ENCODE measurements around the gene PRKAG2. TPM values are rescaled to one million over a fixed set of nuclear protein-coding genes. Genes with fewer than 3 reads are reported as not detected.
"Not testable (repeated sequence)": the region's sequence is repeated elsewhere in the genome, so short reads cannot be mapped to it uniquely, and the experiment has no call there.

Gene PRKAG2
- total RNA-seq, 1 donor from 2014 or later, result 17.7 TPM

DNA sequence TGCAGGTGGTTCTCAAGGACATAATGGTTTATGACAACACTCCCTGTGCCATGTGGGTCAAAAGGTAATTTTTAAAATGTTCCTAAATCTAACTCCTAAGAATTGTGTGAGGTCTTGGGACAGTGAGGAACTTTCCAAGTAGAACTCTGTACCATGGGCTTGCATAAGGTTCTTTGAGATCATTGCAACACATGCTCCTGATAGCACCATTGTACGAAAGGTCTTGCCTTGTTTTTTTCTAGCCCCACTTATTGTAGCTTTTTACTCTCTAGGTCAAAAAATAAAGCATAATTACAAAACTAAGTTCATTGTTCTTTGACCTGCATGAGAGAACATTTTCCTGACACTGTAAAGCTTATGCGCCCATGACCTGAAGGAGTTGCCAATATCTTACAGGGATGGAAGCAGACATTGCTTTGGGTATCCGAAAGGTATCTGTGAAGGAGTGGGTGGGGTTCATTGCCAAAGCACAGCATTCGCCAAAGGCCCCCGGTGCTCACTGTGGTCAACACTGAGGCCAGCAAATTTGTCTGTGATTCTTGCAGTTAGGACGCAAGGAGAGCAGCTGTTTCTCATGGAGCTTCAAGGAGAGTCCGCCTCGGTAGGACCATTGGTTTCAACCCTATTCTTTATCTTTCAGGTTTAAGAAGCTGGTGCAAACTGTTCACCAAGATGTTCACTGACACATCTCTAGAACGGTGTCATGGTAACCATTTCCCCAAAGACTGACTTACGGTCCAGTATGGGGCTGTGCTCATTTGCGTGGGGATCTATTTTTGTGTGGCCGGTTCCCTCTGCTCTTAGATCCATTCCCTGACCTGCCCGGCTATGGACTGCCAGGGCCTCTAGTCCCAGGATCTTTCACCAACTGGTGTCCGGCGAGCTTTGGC lies 7.6 kb upstream of the PRKAG2 start:
- intact Hi-C loops (cut with micrococcal nuclease), result no loop called here

DNA sequence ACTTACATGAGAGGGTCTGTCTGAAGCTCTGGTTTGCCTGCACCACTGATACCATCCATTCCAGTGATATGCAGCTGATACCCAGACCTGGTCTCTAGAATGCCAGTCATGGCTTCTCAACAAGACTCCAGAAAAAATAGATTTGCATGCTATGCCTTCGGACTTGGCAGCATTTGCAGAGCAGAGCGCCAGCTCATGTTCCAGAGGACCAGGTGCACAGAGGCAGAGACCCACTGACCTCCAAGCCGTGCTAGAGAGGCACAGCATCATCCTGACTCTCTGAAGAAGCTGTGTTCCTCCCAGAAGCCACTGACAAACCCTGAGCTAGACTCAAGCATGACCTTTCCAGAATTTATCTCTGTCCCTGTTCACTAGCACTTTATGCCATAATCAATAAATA lies 6.9 kb upstream of the PRKAG2 start:
- intact Hi-C loops (cut with micrococcal nuclease), result no loop called here

DNA sequence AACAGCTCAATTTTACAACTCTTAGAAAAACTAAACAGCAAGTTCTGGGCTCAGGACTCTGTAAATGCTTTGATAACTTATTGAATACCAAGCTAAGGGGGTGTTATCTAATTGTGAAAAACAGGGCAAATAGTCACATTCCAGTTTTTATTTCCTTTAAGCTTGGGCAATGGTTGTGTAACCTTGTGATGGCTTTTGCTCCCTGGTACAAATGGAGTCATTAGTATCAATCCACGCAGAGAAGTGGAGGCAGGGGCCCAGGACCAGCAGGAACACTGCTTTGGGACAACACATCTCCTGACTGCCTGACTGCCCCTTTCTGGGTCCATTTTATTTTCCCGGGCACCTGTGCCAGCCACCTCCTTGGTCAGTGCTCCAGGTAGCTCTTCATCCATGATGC lies 5.8 kb upstream of the PRKAG2 start:
- intact Hi-C loops (cut with micrococcal nuclease), result no loop called here

DNA sequence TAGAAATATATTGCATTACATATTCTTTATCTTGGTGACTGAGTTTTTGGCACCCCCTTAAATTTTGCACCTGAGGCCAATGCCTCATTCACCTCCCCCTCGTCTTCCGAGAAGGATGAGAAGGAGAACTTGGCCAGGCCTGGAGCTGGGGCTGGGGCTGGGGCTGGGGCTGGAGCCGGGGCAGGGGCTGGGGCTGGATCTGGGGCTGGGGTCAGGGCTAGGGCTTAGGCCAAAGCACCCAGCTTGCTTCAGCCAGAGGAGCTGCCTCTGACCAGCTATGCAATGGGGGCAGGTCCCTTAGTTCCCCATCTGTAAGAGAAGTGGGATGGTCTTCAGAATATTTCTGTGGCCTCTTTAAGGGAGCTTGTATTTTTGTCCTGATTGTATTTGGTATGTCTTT lies 3.8 kb upstream of the PRKAG2 start:
- intact Hi-C loops (cut with micrococcal nuclease), result no loop called here

- intact Hi-C loops (cut with micrococcal nuclease), result loop anchor here (1.0 to 5.0 kb wide), 9 partner anchors 41 to 883 kb away; partner anchors contain the start of gene XRCC2
Observed at GRCh38 chr7:151877911-151878835, 1.3 kb upstream of the PRKAG2 start.

- intact Hi-C loops (cut with micrococcal nuclease), result loop anchor here (1.0 to 5.0 kb wide), 8 partner anchors 39 to 885 kb away; partner anchors contain the start of genes GALNT11 and XRCC2
Observed at GRCh38 chr7:151875942-151876898, 695 bp downstream of the PRKAG2 start.

- intact Hi-C loops (cut with micrococcal nuclease), result not testable (repeated sequence)
Observed at GRCh38 chr7:151874479-151874878, 2.4 kb downstream of the PRKAG2 start.

DNA sequence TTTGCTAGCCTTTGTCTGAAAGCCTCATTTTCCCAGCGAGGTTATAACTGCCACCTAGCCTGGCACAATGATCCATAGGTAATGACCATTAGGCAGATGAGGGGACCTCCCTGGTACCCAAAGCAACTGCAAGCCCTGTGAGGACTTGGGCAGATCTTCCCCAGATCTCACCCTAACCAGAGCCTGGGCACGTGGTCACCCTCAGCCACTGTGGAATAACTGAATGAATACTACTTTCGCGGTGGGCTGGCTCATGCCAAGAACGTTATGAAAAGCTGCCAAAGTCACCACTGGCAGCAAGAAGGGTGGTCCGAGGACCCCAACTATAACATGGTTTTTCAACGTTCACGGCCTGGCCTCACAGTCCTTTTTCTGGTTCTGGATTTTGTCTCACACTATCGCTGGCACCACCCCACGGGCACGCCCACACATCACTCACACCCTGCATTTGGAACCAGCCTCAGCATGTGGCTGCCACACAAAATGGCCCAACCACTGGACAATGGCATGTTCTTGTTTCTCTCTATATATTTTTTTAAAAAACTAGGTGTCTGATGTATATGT lies 3.4 kb downstream of the PRKAG2 start:
- intact Hi-C loops (cut with micrococcal nuclease), result no loop called here

DNA sequence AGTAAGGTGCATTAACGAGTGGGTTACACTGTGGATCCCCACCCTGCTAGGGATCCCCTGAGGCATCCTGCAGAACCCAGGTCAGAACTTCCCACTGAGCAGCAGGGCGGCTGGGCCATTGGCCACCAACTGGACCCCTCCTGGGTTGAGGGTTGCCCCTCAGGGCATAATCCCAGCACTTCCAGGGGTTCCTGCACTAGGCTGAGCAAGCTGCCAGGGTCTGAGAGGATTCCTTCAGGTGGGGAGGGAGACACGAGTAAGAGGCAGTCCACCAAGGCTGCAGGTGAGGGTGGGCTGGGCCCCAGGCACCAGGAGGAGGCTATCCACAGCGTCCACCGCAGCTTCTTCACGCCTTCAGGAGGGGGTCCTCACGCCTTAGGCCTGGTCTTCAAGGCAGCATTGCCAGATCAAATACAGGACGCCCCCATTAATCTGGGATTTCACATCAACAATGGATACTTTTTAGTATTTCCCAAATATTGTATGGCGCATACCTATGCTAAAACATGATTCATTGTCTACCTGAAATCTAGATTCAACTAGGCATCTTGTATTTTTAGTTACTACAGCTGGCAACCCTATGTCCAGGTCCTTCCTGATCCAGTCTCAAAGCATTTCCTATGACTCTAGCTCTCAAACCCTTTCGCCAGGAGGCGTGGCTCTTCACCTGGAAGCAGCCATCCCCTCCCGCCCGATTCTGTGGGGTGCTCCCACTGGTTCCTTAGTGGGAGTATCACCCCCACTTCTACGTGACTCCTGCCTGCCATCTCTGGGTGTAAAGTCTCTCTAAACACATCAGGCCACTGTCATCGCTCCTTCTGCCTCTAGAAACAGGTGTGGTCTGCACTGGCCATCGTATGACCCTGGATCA lies 4.1 kb downstream of the PRKAG2 start:
- intact Hi-C loops (cut with micrococcal nuclease), result no loop called here

GRCh38 chr7:151871904-151872303 lies 5.0 kb downstream of the PRKAG2 start:
- intact Hi-C loops (cut with micrococcal nuclease), result no loop called here

GRCh38 chr7:151871189-151871735 lies 5.7 kb downstream of the PRKAG2 start:
- intact Hi-C loops (cut with micrococcal nuclease), result no loop called here

- intact Hi-C loops (cut with micrococcal nuclease), result no loop called here
Observed at GRCh38 chr7:151869968-151870918, 6.7 kb downstream of the PRKAG2 start.

DNA sequence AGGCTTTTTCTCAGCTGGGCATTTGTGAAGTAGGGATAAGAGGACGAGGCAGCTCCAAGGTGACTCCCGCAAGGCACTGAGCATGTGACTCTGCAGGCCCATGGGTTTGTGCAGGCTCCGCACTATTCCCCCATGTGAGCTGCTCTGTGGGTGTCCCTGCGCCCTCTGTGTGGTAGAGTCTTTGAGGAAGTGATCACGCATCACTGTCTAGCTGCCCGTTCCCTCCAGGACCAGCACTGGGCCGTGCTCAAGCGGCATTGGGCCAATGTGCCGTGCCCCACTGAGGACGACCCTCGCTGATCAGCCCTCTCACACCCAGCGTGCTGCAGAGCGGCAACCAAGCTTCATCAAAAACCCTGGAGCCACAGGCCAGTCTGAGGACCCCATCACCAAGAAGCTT lies 7.5 kb downstream of the PRKAG2 start:
- intact Hi-C loops (cut with micrococcal nuclease), result no loop called here

- intact Hi-C loops (cut with micrococcal nuclease), result no loop called here
Observed at GRCh38 chr7:151869109-151869428, 7.8 kb downstream of the PRKAG2 start.

DNA sequence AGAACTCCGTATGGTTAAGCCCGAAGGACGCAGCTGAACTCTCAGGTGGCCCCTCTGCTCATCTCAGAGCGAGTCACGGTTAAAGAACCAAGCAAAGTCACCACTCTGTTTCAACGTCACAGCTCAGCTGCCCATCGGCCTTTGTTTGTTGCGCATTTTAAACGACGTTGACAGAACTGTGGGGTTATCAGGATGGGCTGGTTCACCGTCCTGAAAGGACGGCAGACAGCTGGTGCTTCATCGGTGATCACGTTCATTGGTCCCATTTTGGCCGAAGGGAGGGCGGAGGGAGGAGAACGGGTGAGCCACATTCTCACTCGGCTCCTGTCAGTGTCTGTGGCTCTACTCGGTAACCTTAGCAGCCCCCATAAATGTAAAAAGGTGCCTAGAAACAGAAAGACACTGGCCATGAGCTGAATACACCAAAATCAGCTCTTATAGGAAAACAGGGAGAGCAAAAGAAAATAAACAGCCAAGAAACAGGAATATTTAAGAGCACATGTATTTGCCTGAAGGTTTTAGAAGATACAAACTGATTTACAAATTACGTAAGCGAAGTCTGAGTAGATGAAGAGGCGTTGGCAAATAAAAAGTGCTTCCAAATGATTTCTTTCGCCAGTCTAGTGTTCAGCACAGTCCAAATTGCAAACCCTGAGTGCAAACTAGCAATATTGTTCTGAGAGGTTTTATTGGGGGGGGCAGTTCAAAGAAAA lies 8.4 kb downstream of the PRKAG2 start:
- intact Hi-C loops (cut with micrococcal nuclease), result no loop called here

DNA sequence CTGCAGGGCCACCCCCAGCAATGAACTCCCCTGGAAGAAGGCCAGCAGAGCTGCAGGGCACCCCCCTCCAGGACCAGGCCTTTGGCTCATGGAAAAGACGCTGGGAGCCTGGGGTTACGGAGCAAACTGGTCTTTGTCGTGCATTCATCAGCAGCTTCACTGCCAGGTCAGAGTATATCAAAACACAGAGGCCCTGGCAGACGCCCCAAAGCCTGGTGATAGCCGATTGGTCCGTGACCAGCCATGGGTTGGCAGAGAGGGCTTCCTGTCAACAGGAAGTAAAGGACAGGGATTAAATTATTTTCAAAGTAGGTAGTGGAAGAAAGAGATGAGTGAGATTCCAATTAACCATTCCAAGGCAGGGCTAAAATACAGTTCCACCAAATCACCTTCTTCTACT lies 9.0 kb downstream of the PRKAG2 start:
- intact Hi-C loops (cut with micrococcal nuclease), result no loop called here

DNA sequence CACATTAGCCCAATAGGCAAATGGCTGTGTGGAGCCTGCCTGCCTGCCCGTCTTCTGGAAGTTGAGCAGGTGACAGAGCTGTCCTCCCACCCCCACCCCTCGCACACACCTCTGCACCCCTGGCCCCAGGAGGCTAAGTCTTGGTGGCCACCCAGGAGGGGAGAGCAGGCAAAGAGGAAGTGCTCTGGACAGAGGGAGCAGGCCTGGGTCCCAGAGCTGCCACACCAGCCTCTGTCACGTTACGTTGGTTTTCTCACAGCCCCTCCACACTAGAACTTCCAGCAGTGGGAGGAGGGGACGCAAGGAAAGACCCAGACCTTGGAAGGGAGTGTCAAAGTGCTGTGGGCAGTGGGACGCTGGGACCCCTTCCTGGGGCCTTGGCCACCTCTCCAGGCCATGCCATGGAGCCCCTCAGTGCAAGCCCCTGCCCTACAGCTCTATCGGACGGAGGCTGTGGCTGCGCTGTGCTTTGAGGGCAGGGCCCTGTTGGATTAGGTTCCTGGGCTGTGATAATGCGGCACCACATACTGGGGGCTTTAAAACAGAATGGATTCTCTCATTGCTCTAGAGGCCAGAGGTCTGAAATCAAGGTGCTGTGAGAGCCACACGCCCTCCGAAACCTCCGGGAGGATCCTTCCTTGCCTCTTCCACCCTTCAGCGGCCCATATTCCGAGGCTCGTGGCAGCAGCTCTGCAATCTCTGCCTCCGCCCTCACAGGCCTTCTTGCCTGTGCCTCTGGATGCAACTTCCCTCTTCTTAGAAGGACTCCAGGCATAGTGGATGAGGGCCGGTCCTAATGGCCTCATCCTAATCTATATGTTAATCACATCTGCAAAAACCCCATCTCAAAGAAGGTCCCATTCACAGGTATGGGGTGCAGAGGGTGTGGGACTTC lies 9.9 kb downstream of the PRKAG2 start:
- intact Hi-C loops (cut with micrococcal nuclease), result no loop called here

Measured in T-helper 1 cell treated with Interleukin-12 subunit alpha and Interleukin-12 subunit beta and Interleukin-4 antibody, amounts not matched to agents 30 ng/mL and 1 ng/mL, for 36 hours (primary cell).